ENCODE results near the gene CASKIN2.

CASKIN2 gene

DNA sequence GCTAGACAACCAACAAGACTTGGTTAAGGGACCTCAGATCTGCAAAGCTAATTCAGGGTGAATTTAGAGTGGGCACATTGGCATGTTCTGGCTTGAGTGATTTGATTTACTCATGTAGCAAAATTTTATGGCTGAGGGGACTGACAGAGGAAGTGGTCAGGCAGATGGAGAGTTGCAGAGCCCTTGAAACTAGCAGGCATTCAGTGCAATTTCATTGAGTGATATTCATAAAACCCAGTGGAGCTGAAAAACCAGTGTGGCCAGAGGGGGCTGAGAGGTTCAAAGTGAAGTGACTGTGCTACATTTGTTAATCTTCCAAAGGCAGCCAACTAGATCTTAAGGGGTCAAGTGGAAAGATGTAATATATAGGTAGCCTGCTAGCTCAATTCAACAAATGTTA is 61.1 kb downstream of the CASKIN2 start:
- DNase-seq, result peak in 1 of 10 donors; percentile 5
- intact Hi-C loops (cut with DNase I), result no loop called here

DNA sequence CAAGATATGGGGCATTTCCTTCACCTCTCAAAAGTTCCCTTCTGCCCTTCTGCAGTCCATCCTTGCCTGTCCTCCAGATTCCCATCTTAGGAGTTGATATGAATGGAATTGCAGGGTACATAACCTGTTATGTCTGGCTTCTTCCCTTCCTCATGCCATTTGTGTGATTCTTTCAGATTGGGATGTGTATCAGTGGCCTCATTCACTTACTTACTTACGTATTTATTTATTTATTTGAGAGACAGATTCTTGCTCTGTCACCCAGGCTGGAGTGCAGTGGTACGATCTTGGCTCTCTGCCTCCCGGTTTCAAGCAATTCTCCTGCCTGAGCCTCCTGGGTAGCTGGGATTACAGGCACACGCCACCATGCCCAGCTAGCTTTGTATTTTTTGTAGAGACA is 65.1 kb downstream of the CASKIN2 start:
- no peak for DNase-seq
- intact Hi-C loops (cut with DNase I), result no loop called here

All from posterior cingulate gyrus (tissue), 11 donors.